Osteoblast (primary cell): ENCODE measurements around the gene MRPL53. TPM values are rescaled to one million over a fixed set of nuclear protein-coding genes. Genes with fewer than 3 reads are reported as not detected.
A peak's percentile ranks its signal among the peaks of the same experiment; 100 is the strongest.

Experiments
- DNase-seq: peaks from one replicate; pipeline ENCODE4 v3.0.0; 2011; ENCODE audit warnings: low spot score, mixed read lengths; ENCODE audit not compliant: insufficient read length; ENCODE audit errors: missing footprints
- H2AFZ ChIP-seq: 2 replicates; pipeline ENCODE4 v1.6.0; 2011; ENCODE audit warnings: mild to moderate bottlenecking, low read length
- H3K27ac ChIP-seq: 2 replicates; pipeline ENCODE4 v1.5.1; 2011; ENCODE audit warnings: mild to moderate bottlenecking, low read depth, low read length, moderate library complexity
- H3K27me3 ChIP-seq: 2 replicates; pipeline ENCODE4 v1.6.0; 2012; ENCODE audit warnings: mild to moderate bottlenecking, control low read depth, inconsistent platforms, low read length, moderate library complexity; ENCODE audit not compliant: insufficient read depth
- H3K36me3 ChIP-seq: 2 replicates; pipeline ENCODE4 v1.5.1; 2011; ENCODE audit warnings: mild to moderate bottlenecking, low read length, control low read depth, moderate library complexity; ENCODE audit not compliant: insufficient read depth
- H3K4me1 ChIP-seq: 2 replicates; pipeline ENCODE4 v1.5.1; 2011; ENCODE audit warnings: mild to moderate bottlenecking, low read length, control low read depth, moderate library complexity; ENCODE audit not compliant: insufficient read depth
- H3K4me2 ChIP-seq: 2 replicates; pipeline ENCODE4 v1.6.0; 2011; ENCODE audit warnings: mild to moderate bottlenecking, low read length; ENCODE audit not compliant: insufficient read depth
- H3K4me3 ChIP-seq: fragments of 200-600 bp; sonication (generic); 3 replicates; pipeline ENCODE4 v1.5.1; 2012; ENCODE audit warnings: mild to moderate bottlenecking, low read length, inconsistent platforms; ENCODE audit not compliant: insufficient read depth
- H3K79me2 ChIP-seq: 2 replicates; pipeline ENCODE4 v1.6.0; 2012; ENCODE audit warnings: mild to moderate bottlenecking, low read length, control low read depth, inconsistent platforms; ENCODE audit not compliant: insufficient read depth
- H3K9me3 ChIP-seq: 2 replicates; pipeline ENCODE4 v1.5.1; 2011; ENCODE audit warnings: low read depth, low read length, control low read depth
- H4K20me1 ChIP-seq: 2 replicates; pipeline ENCODE4 v1.6.0; 2012; ENCODE audit warnings: mild to moderate bottlenecking, low read length, control low read depth; ENCODE audit not compliant: insufficient read depth
- CTCF ChIP-seq: IDR thresholded peaks from 2 replicates; pipeline ENCODE4 v1.5.1; 2011; ENCODE audit warnings: mild to moderate bottlenecking, low read depth, low read length, moderate library complexity; ENCODE audit errors: extremely low read depth
- total RNA-seq: library from RNA; depleted of rRNA; stranded (reverse); fragments of >200 nt; gene quantifications from 2 replicates; pipeline ENCODE4 v1.2.3, GENCODE V29; 2012

MRPL53 gene
- total RNA-seq, 1 donor: 23.5 TPM

- Histone ChIP-seq H3K9me3 (no peaks in the 10 kb centered on the region), H3K27ac (no peak overlapping the region), H3K36me3 (peaks cover 33% of the 10 kb centered on the region)
Observed at GRCh38 chr2:74425523-74425922, 47.0 kb downstream of the MRPL53 start.

GRCh38 chr2:74424995-74425406, 47.5 kb downstream of the MRPL53 start:
- no peaks in the 10 kb centered on the region for H3K79me2 ChIP-seq
- no peak overlapping the region for H3K27ac ChIP-seq
- H2AFZ ChIP-seq: no peak overlapping the region
- H3K27me3 ChIP-seq: no peaks in the 10 kb centered on the region
- peaks cover 10% of the 10 kb centered on the region for H3K4me1 ChIP-seq
- no peak for TF ChIP-seq CTCF
- H3K9me3 ChIP-seq: no peaks in the 10 kb centered on the region
- H3K4me3 ChIP-seq: no peak overlapping the region
- H4K20me1 ChIP-seq: peaks cover 3% of the 10 kb centered on the region
- peaks cover 33% of the 10 kb centered on the region for H3K36me3 ChIP-seq
- peak; percentile 35 for DNase-seq
- no peak overlapping the region for H3K4me2 ChIP-seq

More at GRCh38 chr2:74425523-74425922, 47.0 kb downstream of the MRPL53 start:
- no peak overlapping the region for H2AFZ ChIP-seq
- H3K4me2 ChIP-seq: no peak overlapping the region
- H3K27me3 ChIP-seq: no peaks in the 10 kb centered on the region
- no peak overlapping the region for H3K4me3 ChIP-seq
- no peak for TF ChIP-seq CTCF
- no peaks in the 10 kb centered on the region for H3K79me2 ChIP-seq
- H4K20me1 ChIP-seq: peaks cover 3% of the 10 kb centered on the region
- peaks cover 10% of the 10 kb centered on the region for H3K4me1 ChIP-seq
- DNase-seq: peak; percentile 92

- H4K20me1 ChIP-seq: peaks cover 3% of the 10 kb centered on the region
- H2AFZ ChIP-seq: no peak overlapping the region
- TF ChIP-seq CTCF: no peak
- no peaks in the 10 kb centered on the region for H3K27me3 ChIP-seq
- H3K4me3 ChIP-seq: no peak overlapping the region
- H3K4me2 ChIP-seq: no peak overlapping the region
- no peak overlapping the region for H3K27ac ChIP-seq
- H3K36me3 ChIP-seq: peaks cover 32% of the 10 kb centered on the region
- DNase-seq: peak; percentile 85
- H3K4me1 ChIP-seq: peaks cover 10% of the 10 kb centered on the region
- H3K9me3 ChIP-seq: no peaks in the 10 kb centered on the region
- H3K79me2 ChIP-seq: no peaks in the 10 kb centered on the region
Observed at GRCh38 chr2:74424139-74424992, 48.1 kb downstream of the MRPL53 start.
